NCI-H1930 (cell line): ENCODE measurements around the gene NCAPD2.
"Not testable (repeated sequence)": the region's sequence is repeated elsewhere in the genome, so short reads cannot be mapped to it uniquely, and the experiment has no call there.

Experiments
- DNase-seq, 2 experiments: peaks; one replicate each; lab custom pipeline; 2025; lab: John Stamatoyannopoulos, UW

NCAPD2 gene

DNA sequence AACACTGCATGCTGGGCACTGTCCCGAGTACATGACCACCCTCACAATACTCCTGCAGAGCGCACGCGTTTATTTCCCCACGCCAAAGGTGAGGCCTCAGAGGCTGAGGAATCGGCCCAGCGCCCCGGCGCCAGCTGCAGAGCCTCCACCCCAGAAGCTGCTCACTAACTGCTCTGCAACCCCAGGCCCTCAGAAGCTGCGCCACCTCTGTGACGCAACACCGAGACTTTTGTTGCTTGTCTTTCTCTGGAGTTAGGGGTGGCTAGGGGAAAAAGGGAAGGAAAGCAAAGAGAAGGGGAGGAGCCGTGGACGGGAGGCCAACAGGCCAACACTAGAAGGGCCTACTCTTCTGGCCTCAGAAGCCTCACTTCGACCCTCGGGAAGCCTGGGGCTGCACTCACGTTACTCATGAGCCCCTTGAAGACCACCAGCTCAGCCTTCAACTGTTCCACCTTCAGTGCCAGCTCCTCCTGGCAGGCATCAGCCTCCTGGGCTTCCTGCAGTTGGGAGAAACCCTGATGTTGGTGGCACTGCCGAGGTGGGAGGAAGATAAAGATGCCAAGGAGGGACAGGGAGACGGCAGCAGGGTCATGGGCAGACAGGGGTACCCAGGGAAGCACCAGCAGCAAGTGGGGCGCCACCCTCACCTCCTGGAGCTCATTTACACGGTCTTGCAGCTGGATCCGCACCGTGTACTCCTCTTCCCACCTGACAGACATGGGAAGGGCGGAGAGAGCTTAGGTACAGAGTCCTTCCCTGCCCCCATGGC, 56.6 kb downstream of the NCAPD2 start:
- no peak for DNase-seq

DNA sequence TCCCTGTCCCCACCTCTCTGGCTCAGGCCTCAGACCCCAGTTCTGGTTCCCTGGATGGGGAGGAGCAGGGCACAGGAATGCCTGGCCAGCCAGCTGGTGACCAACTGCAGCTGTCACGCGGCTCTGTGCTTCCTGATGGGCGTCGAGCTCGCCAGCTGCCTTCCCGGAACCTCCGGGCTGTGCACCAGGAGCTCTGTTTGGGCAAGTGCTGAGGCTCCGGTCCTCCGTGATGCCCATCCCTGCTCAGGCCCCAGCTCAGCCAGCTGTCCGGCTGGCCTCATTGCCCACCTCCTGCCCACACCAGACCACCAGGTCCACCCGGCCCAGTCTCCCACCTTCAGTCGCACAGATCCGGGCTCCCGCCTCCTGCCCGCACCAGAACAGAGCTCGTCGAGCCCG, 57.2 kb downstream of the NCAPD2 start:
- DNase-seq: no peak

DNA sequence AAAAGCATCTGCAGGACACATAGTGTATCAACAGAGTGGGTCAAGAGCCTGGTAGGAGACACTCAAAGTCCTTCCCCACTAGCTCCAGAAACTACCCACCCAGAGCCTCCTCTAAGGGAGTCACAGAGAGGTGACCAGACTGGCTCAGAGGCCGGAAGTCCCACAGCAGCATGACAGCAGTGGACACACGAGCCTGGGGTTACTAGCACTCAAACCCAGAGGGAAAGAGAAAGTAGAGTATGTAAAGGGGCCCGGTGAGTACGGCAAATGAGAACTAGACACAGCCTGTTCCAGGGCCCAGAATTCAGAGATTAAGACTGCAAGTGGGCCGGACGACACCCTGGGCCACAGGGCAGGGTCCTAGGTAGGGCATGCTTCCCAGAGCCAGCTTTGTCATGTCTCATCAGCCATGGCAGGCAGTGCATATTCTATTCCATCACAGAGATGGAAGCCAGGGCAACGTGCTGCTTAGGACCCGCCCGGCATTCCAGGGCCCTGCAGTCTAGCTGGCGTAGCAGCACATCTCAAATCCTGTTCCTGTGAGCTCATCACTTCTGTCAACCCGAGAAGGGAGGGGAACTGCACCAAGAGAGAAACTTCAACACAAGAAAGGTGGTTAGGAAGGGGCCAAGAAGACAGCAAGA, 57.7 kb downstream of the NCAPD2 start:
- no peak for DNase-seq

DNA sequence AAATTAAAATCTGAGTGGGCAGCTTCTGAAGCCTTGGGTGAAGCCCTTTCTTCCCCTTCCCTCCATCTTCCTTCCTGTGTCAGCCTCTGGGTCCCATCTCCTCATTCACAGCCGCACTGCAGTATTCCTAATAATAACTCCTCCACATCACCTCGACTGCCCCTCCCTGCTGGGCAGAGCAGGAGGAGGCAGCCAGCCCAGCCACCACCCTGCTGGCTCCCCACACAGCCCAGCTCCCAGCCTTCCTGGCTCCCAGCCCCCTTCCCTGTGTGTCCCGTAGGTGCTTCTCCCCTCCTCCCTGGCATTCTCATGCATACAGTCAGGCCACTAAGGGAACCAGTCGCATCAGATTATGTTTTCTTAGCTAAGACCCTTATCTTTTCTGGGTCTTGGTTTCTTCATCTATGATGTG, 58.2 kb downstream of the NCAPD2 start:
- DNase-seq: no peak

DNA sequence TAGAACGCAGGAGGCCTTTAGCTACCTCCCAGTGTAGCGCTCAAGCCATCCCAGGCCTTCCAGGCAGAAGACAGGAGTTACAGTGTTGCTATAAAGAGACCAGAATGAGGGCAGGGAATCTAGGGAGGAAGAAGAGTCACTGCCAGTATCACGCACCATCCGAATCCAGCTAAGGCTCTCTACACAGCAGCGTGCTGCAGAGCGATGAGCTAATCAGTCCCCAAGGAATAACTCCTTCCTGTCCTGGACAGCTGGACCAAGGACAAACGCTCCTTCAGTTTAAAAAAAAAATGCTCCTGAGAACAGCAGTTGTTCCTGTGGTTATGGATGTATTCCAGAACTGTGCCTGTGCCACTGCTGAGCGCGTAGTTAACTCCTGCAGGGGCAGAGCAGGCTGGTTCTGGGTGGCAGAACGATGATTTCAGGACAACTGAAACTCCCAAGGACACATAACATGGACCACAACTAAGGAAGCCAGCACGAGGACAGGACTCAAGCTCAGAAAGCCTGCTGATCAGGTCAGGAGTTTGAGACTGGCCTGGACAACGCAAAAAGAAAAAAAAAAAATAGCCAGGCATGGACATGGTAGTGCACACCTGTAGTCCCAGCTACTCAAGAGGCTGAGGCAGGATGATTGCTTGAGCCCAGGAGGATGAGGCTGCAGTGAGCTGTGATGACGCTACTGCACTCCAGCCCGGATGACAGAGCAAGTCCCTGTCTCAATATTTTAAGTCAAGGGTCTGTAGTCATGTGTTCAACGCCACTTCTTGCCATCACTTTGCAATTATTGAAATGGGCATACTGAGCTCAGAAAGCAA, 59.4 kb downstream of the NCAPD2 start:
- DNase-seq: no peak

DNA sequence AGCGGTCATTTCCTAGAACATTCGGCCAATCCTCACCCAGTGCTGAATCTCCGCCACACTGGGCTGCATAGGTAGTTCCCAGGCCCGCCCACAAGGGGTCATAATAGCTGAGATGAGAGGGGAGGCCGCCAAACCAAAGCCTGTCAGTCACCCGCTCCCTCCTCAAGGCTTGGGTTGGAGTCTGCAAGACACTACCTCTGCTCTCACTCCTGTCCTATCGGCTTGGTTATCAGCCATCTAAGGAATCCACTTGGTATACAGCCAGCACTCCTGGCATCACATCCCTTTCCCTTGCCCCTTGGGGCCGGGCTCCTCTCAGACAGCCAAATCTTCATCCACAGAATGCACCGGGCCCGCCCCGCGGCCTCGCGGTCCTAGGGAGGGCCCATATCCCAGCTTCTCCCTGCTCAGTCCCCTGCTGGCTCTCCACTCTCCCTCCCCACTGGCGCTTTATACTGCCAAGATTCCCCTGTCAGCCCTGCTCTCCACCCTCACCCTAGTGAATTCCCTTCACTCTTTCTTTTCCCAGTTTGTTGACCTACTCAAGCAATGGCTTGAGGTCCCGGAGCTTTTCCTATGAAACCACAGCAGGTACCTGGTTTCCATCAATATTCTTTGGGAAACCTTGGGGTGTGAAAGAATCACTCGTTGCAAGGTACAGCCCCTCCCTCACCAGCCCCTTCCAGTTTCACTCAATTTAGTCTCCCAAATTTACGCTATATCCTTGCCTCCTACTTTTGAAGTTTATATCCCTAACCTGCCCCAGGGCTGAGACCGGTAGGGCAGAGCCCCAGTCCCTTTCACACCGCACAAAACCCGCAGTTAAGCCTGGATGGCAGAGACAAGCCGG, 60.5 kb downstream of the NCAPD2 start:
- DNase-seq: peak in 1 of 2 experiments; percentile 34

DNA sequence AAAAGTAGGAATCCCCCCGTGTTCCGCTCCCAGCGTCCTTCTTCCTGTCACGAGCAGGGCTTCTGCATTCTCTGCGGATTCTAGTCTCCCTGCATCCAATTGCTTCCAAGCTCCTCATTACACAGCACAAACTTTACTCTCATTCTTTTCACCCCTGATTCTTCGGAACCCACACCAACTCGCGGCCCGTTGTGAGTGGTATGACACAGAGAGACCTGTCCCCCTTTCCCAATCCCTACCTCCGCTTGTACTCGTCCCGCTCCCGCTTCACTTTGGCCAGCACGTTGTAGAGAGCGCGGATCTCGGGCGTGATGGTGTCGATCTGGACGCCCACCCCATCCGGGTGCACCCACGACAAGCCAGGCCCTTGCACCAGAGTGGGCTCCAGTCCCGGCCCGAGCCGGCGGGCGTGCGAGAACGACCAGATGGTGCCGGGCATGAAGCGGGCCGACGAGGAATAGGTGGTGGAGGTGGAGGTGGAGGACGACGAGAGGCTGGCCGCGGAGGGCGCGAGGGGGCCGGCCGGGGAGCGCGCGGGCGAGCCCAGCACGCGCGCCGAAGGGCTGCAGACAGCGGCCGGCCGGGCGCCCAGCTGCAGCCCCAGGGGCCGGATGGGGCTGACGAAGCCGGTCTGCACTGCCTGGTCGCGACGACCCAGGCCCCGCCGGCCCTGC, 61.3 kb downstream of the NCAPD2 start:
- DNase-seq: no peak

DNA sequence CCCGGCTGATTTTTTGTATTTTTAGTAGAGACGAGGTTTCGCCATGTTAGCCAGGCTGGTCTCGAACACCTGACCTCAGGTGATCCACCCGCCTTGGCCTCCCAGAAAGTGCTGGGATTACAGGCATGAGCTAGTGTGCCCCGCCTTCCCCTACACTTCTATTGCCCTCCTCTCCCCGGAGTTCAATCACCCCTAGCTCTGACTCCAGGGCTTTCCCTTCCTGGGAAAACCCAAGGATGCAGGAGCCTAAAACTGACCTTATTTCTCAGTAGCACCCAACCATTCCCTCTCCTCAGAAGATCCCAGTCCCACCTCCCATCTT, 62.6 kb downstream of the NCAPD2 start:
- not testable (repeated sequence) for DNase-seq

DNA sequence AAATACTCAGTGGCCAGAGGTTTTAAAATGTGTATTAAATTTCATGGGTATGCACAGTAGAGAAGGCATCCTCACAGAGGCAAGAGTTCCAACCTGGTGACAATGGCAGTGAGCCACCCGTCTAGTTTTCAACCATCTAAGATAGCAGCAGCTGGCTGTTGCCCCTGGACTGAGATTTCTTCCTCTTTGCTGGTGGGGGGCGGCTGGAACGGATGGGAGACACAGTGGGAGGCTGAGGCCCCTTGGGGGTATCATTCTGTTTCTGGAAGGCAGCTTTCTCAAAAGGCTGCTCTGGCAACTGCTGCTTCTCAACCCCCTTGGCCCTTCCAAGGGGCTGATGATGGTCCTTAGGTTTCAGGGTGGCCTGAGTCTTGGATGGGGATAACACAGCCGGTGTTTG, 63.0 kb downstream of the NCAPD2 start:
- no peak for DNase-seq

DNA sequence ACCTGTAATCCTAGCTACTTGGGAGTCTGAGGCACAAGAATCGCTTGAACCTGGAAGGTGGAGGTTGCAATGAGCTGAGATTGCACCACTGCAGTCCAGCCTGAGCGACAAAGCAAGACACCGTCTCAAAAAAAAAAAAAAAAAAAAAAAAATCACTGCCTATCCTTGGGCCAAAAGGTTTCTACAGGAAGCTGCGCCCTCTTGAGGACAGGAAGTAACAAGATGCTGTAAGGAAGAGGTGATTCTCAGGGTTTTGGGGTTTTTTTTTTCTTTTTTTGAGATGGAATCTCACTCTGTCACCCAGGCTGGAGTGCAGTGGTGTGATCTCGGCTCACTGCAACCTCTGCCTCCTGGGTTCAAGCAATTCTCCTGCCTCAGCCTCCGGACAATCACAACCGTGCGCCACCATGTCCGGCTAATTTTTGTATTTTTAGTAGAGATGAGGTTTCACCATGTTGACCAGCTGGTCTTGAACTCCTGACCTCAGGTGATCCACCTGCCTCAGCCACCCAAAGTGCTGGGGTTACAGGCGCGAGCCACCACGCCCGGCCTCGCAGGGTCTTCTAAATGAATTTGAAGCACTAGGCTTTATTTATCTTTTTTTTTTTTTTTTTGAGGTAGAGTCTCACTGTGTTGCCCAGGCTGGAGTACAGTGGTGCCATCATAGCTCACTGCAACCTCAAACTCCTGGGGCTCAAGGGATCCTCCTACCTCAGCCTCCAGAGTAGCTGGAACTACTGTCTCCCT, 64.3 kb downstream of the NCAPD2 start:
- DNase-seq: not testable (repeated sequence)

DNA sequence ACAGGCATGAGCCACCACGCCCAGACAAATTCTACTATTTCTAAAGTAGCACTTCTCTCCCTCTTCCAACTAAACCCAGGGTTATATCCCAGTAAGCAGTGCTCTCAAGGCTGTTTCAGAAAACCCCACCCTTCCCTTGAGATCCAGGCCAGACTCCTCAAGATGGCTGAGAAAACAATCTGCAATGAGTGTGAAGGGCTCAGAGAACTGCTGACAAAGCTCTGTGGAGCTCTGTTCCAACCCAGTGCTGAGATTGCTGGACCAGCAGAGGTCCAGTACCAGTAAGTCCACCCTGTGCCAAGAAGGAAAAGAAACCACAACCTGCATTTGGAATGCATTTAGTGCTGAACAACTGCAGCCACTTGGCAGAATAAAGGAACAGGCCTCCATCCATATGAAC, 65.6 kb downstream of the NCAPD2 start:
- no peak for DNase-seq

DNA sequence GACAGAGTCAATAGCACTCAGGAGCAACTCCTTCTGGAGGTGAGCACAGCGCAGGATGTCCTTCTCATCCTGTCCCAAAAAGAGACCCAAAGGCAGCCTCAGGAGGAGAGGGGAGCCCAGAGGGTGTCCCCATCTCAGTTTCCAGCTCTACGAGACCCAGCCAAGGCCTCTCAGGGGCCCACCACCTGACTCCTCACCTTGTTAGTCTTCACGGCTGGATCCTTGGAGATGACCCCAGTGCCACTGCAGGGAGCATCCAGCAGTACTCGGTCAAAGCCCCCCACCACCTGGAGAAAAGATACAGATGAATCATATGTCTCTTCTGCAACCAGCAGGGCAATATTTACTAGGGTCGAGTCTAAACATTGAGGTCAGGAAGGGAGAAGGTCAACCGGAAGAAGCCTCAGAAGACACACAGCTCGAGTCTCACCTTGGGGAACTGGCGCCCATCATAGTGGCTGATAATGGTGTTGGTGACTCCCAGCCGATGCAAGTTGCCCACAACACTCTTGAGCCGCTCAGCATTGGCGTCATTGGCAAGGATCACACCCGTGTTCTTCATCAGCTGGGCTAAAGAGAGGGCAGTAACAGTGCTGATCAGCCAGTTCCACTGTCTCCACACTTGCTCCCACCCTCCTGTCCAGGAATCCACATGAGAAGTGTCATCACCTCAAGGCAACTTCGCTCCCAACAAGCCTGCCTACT, 66.8 kb downstream of the NCAPD2 start:
- no peak for DNase-seq

DNA sequence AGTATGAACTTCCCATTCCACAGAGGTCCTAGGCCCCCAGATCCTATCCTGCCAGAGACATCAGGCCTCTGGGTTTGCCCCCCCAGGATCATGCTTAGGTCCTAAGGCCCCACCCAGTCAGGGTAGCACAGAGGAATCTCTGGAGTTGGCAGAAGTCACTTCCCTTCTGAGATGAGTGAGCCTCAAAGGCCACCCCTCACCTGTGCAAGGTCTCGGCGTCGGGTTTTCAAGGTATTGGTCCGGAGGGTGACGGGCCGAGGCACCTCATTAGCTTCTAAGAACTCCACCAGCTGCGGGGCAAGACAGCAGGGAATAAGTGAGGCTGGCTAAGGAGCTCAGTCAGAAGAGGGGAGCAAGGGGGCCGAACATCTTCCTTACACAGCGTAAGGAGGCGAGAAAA, 69.0 kb downstream of the NCAPD2 start:
- DNase-seq: no peak

DNA sequence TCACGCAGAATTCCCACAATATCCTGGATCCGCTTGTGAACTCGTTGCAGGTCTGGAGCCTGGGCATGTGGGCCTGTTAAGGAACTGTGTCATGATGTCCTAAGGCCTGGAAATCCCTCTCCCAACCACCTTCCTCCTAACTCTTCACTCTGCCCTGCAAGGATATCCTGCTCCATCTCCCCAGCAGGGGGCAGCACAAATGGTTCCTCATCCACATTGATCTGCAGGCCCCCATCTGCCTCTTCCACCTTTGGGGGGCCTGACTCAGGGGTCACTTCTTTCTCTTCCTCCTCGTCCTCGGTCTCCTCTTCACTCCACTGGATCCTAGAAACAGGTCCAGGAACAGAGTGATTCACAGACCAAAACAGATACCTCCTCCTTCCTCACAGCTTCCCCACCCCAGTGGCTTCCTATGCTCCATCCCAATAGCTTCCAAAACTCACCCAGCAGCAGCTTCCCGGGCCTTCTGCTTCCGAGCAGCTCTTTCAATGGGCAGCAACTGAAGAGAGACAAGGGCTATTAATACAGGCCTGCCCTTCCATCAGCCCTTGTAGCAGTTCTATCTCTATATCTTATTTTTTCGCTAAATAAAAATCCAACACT, 69.6 kb downstream of the NCAPD2 start:
- peak in 1 of 2 experiments; percentile 70 for DNase-seq

DNA sequence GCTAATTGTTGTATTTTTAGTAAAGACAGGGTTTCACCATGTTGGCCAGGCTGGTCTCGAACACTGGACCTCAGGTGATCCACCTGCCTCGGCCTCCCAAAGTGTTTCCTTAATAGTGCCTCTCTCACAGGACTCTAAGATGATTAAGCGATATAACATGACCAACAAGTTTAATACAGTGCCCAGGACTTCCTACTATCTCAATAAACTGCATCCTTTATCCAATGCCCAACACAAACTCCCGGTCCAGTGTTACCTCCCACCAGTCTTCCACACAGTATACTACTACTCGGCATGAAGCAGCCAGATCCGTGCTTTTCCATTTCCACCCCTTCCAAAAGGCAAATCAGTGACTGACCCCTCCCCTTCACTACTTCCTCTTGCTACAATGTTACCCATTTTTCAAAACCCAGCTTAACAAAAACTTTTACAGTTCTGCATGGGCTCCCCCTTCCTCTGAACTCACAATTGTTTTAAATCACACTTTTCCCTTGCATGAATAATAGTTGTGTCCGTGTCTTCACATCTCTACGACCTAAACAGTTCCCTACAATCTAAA, 73.3 kb downstream of the NCAPD2 start:
- DNase-seq: no peak

DNA sequence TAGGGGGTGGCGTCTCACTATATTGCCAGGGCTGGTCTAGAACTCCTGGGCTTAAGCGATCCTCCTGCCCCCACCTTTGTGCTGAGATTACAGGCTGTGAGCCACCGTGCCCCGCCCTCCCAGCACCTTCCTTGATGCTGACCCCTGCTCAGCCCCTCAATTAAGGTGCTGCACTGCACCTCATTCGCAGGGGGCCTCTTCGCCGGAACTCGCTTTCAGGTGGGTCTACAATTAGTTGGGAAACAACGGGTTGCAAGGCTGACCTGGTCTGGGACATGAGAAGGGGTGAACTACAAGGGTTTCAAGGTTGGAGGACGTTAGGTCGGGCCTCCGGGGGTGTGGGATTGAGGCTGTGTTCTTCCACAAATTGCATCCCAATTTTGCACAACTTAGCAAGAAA, 75.4 kb downstream of the NCAPD2 start:
- no peak for DNase-seq

DNA sequence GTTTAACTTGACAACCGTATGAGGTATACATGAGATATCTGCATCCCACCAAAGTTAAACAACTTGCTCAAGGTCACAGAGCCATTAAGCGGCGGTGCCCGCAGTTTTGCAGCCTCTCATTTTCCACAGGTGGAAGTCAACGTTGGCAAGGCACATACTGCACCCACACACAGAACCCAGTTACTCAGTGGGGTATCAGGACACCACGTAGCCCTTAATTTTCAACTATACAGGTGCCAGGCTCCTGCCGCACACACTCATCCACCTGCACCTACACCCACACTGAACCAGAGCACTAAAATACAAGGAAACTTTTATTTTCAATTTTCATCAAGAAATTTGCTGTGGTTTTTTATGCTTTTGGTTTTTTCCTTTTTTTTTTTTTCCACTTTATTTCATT, 75.9 kb downstream of the NCAPD2 start:
- no peak for DNase-seq

DNA sequence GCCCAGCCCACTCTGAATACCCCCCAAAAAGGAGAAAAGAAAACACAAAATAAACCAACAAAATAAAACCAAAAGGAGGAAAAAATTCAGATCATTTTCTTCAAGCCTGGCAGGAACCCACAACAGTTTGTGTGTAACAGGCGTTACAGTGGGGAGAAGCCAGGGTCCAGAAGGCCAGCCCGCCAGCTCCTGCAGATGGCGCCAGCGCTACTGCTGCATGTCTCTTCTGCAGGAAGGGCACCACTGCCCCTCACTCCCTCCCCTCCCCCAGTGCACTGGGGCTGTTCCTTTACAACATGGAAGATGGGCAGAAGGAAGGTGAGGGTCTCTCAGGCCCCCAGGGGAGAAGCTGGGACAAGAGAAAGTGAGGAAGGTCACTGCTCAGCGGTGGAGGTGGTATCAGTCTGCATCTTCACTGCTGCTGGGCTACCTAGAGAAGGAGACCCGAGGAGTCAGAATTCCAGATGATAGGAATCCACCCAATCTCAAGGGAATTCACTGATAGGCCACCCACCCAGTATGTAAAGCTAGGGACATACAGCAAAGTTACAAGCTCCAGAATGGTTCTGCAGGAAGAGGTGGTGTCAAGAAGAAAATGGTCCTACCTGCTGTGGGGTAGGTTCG, 76.5 kb downstream of the NCAPD2 start:
- DNase-seq: peak; percentile 42 to 72

DNA sequence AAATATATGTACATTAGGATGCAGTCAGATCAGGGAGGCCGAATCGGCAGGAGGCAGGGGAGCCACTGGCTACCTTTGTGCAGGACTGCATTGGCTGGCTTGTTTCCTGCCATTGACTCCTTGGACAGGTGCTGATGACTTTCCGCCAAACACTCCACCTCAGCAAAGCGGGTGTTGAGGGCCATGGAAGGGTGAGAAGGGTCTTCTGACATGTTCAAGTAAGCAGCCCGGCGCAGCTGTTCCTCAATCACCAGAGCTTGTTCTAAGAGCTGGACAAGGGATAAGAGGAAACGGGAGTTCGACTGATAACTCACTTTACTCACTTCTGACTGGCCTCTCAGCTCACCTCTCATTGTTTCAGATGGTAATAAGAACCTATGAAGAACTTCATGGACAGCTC, 79.1 kb downstream of the NCAPD2 start:
- no peak for DNase-seq
